Liver (tissue), 9 donors: Measurements from ENCODE around the gene AK3. TPM values are rescaled to one million over a fixed set of nuclear protein-coding genes. Genes with fewer than 3 reads are reported as not detected.

Experiments used
- DNase-seq: peaks from one replicate; pipeline ENCODE4 v3.0.0-alpha.2; 2017; ENCODE audit warnings: low spot score
- H3K27ac ChIP-seq, 2 donors: one replicate each; pipeline ENCODE4 v1.7.0; 2013; ENCODE audit warnings: inconsistent platforms in 2 of 2, low read length in 2 of 2, control low read depth in 1 of 2, low read depth in 1 of 2, mild to moderate bottlenecking in 1 of 2
- H3K27me3 ChIP-seq, 4 donors: one replicate each; pipeline versions ENCODE4 v1.6.1 to v1.7.0; 2013; ENCODE audit warnings: low read length in 3 of 4, inconsistent platforms in 1 of 4, mild to moderate bottlenecking in 1 of 4, moderate library complexity in 1 of 4; ENCODE audit not compliant: control insufficient read depth in 4 of 4, insufficient read depth in 4 of 4
- H3K36me3 ChIP-seq, 4 donors: one replicate each; pipeline versions ENCODE4 v1.6.1 to v1.7.0; 2013; ENCODE audit warnings: low read length in 3 of 4, mild to moderate bottlenecking in 3 of 4, low read depth in 1 of 4, moderate library complexity in 1 of 4; ENCODE audit not compliant: control insufficient read depth in 4 of 4, insufficient read depth in 3 of 4
- H3K4me1 ChIP-seq, 4 donors: one replicate each; pipeline versions ENCODE4 v1.6.1 to v1.7.0; 2013; ENCODE audit warnings: low read length in 3 of 4, mild to moderate bottlenecking in 3 of 4, moderate library complexity in 1 of 4; ENCODE audit not compliant: control insufficient read depth in 4 of 4, insufficient read depth in 4 of 4
- H3K4me3 ChIP-seq, 3 donors: one replicate each; pipeline versions ENCODE4 v1.6.1 to v1.7.0; 2013; ENCODE audit warnings: low read length in 3 of 3, control low read depth in 1 of 3, low read depth in 1 of 3, mild to moderate bottlenecking in 1 of 3
- H3K9ac ChIP-seq, 2 donors: one replicate each; pipeline ENCODE4 v1.7.0; 2013; ENCODE audit warnings: low read length in 2 of 2, mild to moderate bottlenecking in 2 of 2, moderate library complexity in 2 of 2, control low read depth in 1 of 2, low read depth in 1 of 2
- H3K9me3 ChIP-seq, 4 donors: one replicate each; pipeline versions ENCODE4 v1.6.1 to v1.7.0; 2013; ENCODE audit warnings: low read length in 3 of 4; ENCODE audit not compliant: control insufficient read depth in 4 of 4
- EGR1 ChIP-seq, 2 donors: IDR thresholded peaks; 2 replicates each; pipeline ENCODE4 v1.6.1; 2016 to 2018; ENCODE audit warnings: antibody characterized with exemption in 2 of 2, low read depth in 2 of 2
- FOXA1 ChIP-seq: IDR thresholded peaks from 2 replicates; pipeline ENCODE4 v1.6.1; 2016; ENCODE audit warnings: antibody characterized with exemption
- FOXA2 ChIP-seq: IDR thresholded peaks from 2 replicates; pipeline ENCODE4 v1.6.1; 2016; ENCODE audit warnings: antibody characterized with exemption
- GABPA ChIP-seq, 2 donors: IDR thresholded peaks in 1 of 2; conservative IDR thresholded peaks in 1 of 2; 2 replicates each; pipeline ENCODE4 v1.6.1; 2016; ENCODE audit warnings: antibody characterized with exemption in 2 of 2, mild to moderate bottlenecking in 1 of 2, moderate library complexity in 1 of 2
- HNF4A ChIP-seq, 2 donors: conservative IDR thresholded peaks; 2 replicates each; pipeline ENCODE4 v1.6.1; 2016; ENCODE audit warnings: antibody characterized with exemption in 2 of 2, mild to moderate bottlenecking in 2 of 2
- HNF4G ChIP-seq: IDR thresholded peaks from 2 replicates; pipeline ENCODE4 v1.6.1; 2016; ENCODE audit warnings: antibody characterized with exemption
- JUND ChIP-seq, 2 donors: IDR thresholded peaks; 2 replicates each; pipeline ENCODE4 v1.6.1; 2016; ENCODE audit warnings: antibody characterized with exemption in 2 of 2
- NR2F2 ChIP-seq: IDR thresholded peaks from 2 replicates; pipeline ENCODE4 v1.6.1; 2016; ENCODE audit warnings: antibody characterized with exemption
- RAD21 ChIP-seq, 2 donors: IDR thresholded peaks; 2 replicates each; pipeline ENCODE4 v1.6.1; 2016; ENCODE audit warnings: antibody characterized with exemption in 2 of 2, mild to moderate bottlenecking in 2 of 2
- RXRA ChIP-seq, 2 donors: IDR thresholded peaks; 2 replicates each; pipeline ENCODE4 v1.6.1; 2017 to 2018; ENCODE audit warnings: antibody characterized with exemption in 2 of 2, mild to moderate bottlenecking in 1 of 2
- SP1 ChIP-seq: IDR thresholded peaks from 2 replicates; pipeline ENCODE4 v1.6.1; 2018; ENCODE audit warnings: antibody characterized with exemption, mild to moderate bottlenecking
- TAF1 ChIP-seq: conservative IDR thresholded peaks from 2 replicates; pipeline ENCODE4 v1.6.1; 2016; ENCODE audit warnings: antibody characterized with exemption, mild to moderate bottlenecking
- YY1 ChIP-seq: IDR thresholded peaks from 2 replicates; pipeline ENCODE4 v1.6.1; 2016; ENCODE audit warnings: antibody characterized with exemption, mild to moderate bottlenecking
- WGBS: extraction: QIAGEN DNeasy Blood & Tissue Kit; methylation state at CpG from one replicate; pipeline ENCODE4 v1.1.7; 2013; 5-methylcytosine and 5-hydroxymethylcytosine counted together
- polyA plus RNA-seq, 2 donors: library from polyadenylated mRNA; stranded (reverse) in 1 of 2; unstranded in 1 of 2; fragments of 200-250 nt in 1 of 2; fragments of >200 nt in 1 of 2; fragmentation: Nextera tagmentation in 1 of 2; extraction: Ambion mirVana in 1 of 2; gene quantifications; one replicate each; pipeline versions ENCODE4 v1.2.1 to v1.2.3, GENCODE V29; 2013 to 2015
- total RNA-seq, 2 donors: library from RNA; depleted of rRNA; stranded (reverse); fragments of >200 nt; gene quantifications; one replicate each; pipeline ENCODE4 v1.2.3, GENCODE V29; 2014
- TF ChIP-seq, protein P1 (sequence below): IDR thresholded peaks from 2 replicates; pipeline ENCODE4 v1.6.1; 2016; ENCODE audit warnings: antibody characterized with exemption
- TF ChIP-seq, protein P2 (sequence below): IDR thresholded peaks from 2 replicates; pipeline ENCODE4 v1.6.1; 2016; ENCODE audit warnings: antibody characterized with exemption, mild to moderate bottlenecking
- TF ChIP-seq, protein P3 (sequence below): fragments of 150-350 bp; IDR thresholded peaks from 2 replicates; pipeline ENCODE4 v1.5.1; 2017; ENCODE audit warnings: improper control_type of control experiment, low read depth, low read length; ENCODE audit not compliant: missing input control
- TF ChIP-seq, protein P4 (sequence below): IDR thresholded peaks from 2 replicates; pipeline ENCODE4 v1.6.1; 2016; ENCODE audit warnings: antibody characterized with exemption
- TF ChIP-seq, protein P5 (sequence below): IDR thresholded peaks from 2 replicates; pipeline ENCODE4 v1.6.1; 2016; ENCODE audit warnings: antibody characterized with exemption
- donor health status: healthy.
- donor health status: healthy.
- donor health status: healthy.
- donor health status: healthy.
- donor health status: healthy.

AK3 gene
- total and polyA plus RNA-seq, 4 donors = 70.6 to 181 (median 101) TPM

DNA sequence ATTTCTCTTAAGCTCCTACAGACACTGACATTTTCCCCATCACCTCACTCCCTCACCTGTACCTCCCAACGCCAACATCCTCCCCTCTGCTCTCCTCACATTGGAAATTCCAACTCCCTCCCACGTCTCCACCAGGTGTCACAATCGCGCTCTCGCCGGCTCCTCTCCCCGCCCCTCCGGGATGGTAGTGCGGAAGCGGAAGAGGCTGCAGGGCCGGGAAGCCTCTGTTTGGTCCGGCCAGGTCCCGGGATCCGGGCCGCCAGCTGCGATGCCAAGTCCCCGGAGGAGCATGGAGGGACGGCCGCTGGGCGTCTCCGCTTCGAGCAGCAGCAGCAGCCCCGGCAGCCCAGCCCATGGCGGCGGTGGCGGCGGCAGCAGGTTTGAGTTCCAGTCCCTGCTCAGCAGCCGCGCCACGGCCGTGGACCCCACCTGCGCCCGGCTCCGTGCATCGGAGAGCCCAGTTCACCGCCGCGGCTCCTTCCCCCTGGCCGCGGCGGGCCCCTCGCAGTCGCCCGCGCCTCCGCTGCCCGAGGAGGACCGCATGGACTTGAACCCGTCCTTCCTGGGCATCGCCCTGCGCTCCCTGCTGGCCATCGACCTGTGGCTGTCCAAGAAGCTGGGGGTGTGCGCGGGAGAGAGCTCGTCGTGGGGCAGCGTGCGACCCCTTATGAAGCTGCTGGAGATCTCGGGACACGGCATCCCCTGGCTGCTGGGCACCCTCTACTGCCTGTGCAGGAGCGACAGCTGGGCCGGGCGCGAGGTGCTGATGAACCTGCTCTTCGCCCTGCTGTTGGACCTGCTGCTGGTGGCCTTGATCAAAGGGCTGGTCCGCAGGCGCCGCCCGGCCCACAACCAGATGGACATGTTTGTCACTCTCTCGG lies 78.7 kb downstream of the AK3 start, which contains the start of gene PLPP6:
PLPP6 (plus strand) TSS at position 187 of the 881 bp plus-strand sequence; CDS start at position 269, 82 bp downstream.
- Histone ChIP-seq H3K9ac (peak within 1 kb of the TSS; percentile 55 to 95), H3K27ac (peak within 1 kb of the TSS; percentile 94 to 97), H3K27me3 (no peaks in the 10 kb centered on the region), H3K9me3 (no peaks in the 10 kb centered on the region), H3K4me3 (peak within 1 kb of the TSS; percentile 73 to 95 (median 85)), H3K4me1 (peaks cover 8 to 41% (median 19%) of the 10 kb centered on the region in 4 donors), H3K36me3 (no peaks in the 10 kb centered on the region)
- 1% methylated on average over 70 of the region's 70 CpGs for WGBS
- TF ChIP-seq, protein P1, sequence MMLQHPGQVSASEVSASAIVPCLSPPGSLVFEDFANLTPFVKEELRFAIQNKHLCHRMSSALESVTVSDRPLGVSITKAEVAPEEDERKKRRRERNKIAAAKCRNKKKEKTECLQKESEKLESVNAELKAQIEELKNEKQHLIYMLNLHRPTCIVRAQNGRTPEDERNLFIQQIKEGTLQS = no peak
- TF ChIP-seq EGR1 (IDR thresholded peaks at IDR 0.05; ENCODE audit: low read depth in 2 of 2) (peak; percentile 91 to 94), JUND (IDR thresholded peaks at IDR 0.05) (no peak), HNF4A (conservative IDR thresholded peaks at IDR 0.05) (peak in 1 of 2 donors; percentile 59), FOXA1 (no peak), SP1 (peak; percentile 48), FOXA2 (no peak), RAD21 (IDR thresholded peaks at IDR 0.05) (peak; percentile 78 to 80), RXRA (IDR thresholded peaks at IDR 0.05) (peak; percentile 33 to 37), YY1 (peak; percentile 65), GABPA (IDR thresholded peaks at IDR 0.05 in 1 of 2, conservative IDR thresholded peaks at IDR 0.05 in 1 of 2) (peak; percentile 77 to 89)
- TF ChIP-seq, protein P2, sequence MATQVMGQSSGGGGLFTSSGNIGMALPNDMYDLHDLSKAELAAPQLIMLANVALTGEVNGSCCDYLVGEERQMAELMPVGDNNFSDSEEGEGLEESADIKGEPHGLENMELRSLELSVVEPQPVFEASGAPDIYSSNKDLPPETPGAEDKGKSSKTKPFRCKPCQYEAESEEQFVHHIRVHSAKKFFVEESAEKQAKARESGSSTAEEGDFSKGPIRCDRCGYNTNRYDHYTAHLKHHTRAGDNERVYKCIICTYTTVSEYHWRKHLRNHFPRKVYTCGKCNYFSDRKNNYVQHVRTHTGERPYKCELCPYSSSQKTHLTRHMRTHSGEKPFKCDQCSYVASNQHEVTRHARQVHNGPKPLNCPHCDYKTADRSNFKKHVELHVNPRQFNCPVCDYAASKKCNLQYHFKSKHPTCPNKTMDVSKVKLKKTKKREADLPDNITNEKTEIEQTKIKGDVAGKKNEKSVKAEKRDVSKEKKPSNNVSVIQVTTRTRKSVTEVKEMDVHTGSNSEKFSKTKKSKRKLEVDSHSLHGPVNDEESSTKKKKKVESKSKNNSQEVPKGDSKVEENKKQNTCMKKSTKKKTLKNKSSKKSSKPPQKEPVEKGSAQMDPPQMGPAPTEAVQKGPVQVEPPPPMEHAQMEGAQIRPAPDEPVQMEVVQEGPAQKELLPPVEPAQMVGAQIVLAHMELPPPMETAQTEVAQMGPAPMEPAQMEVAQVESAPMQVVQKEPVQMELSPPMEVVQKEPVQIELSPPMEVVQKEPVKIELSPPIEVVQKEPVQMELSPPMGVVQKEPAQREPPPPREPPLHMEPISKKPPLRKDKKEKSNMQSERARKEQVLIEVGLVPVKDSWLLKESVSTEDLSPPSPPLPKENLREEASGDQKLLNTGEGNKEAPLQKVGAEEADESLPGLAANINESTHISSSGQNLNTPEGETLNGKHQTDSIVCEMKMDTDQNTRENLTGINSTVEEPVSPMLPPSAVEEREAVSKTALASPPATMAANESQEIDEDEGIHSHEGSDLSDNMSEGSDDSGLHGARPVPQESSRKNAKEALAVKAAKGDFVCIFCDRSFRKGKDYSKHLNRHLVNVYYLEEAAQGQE = peak; percentile 39
- TF ChIP-seq, protein P3, sequence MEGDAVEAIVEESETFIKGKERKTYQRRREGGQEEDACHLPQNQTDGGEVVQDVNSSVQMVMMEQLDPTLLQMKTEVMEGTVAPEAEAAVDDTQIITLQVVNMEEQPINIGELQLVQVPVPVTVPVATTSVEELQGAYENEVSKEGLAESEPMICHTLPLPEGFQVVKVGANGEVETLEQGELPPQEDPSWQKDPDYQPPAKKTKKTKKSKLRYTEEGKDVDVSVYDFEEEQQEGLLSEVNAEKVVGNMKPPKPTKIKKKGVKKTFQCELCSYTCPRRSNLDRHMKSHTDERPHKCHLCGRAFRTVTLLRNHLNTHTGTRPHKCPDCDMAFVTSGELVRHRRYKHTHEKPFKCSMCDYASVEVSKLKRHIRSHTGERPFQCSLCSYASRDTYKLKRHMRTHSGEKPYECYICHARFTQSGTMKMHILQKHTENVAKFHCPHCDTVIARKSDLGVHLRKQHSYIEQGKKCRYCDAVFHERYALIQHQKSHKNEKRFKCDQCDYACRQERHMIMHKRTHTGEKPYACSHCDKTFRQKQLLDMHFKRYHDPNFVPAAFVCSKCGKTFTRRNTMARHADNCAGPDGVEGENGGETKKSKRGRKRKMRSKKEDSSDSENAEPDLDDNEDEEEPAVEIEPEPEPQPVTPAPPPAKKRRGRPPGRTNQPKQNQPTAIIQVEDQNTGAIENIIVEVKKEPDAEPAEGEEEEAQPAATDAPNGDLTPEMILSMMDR = peak; percentile 54
- TF ChIP-seq, protein P4, sequence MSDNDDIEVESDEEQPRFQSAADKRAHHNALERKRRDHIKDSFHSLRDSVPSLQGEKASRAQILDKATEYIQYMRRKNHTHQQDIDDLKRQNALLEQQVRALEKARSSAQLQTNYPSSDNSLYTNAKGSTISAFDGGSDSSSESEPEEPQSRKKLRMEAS = peak; percentile 64
- DNase-seq = peak; percentile 81

DNA sequence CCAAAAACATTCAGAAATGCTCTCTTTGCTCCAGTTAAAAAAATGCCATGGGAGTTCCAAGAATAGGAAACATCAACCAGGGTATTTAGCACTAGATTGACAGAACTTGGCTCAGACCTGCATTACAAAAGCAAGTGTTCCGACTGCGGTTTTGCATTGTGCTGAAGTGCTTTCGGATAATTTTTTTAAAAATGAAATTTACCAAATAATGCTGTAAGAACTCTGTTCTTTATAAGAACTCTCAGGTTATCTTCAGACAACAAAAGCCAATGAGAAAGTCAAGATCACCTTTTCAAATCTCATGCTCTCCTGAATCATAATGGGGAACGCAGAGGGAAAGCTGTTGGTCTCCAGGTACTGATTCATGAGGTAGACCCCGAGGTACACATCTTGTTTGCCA lies 79.4 kb downstream of the AK3 start:
- Histone ChIP-seq H3K27me3 (no peaks in the 10 kb centered on the region), H3K4me3 (peak overlapping the region; percentile 73 to 95 (median 85)), H3K36me3 (no peaks in the 10 kb centered on the region), H3K9me3 (no peaks in the 10 kb centered on the region), H3K4me1 (peaks cover 8 to 41% (median 19%) of the 10 kb centered on the region in 4 donors), H3K9ac (peak overlapping the region in 1 of 2 donors; percentile 33), H3K27ac (peak overlapping the region in 1 of 2 donors; percentile 97)
- DNase-seq = no peak
- TF ChIP-seq, protein P5, sequence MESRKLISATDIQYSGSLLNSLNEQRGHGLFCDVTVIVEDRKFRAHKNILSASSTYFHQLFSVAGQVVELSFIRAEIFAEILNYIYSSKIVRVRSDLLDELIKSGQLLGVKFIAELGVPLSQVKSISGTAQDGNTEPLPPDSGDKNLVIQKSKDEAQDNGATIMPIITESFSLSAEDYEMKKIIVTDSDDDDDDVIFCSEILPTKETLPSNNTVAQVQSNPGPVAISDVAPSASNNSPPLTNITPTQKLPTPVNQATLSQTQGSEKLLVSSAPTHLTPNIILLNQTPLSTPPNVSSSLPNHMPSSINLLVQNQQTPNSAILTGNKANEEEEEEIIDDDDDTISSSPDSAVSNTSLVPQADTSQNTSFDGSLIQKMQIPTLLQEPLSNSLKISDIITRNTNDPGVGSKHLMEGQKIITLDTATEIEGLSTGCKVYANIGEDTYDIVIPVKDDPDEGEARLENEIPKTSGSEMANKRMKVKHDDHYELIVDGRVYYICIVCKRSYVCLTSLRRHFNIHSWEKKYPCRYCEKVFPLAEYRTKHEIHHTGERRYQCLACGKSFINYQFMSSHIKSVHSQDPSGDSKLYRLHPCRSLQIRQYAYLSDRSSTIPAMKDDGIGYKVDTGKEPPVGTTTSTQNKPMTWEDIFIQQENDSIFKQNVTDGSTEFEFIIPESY = no peak
- TF ChIP-seq SP1 = no peak
- TF ChIP-seq YY1 = no peak
- TF ChIP-seq JUND (IDR thresholded peaks at IDR 0.05) = no peak
- TF ChIP-seq HNF4A (conservative IDR thresholded peaks at IDR 0.05) = no peak
- no peak for TF ChIP-seq TAF1
- no peak for TF ChIP-seq NR2F2
- TF ChIP-seq, protein P4 = no peak
- no peak for TF ChIP-seq RXRA (IDR thresholded peaks at IDR 0.05)
- TF ChIP-seq, protein P3 = no peak
- no peak for TF ChIP-seq HNF4G
- no peak for TF ChIP-seq GABPA (IDR thresholded peaks at IDR 0.05 in 1 of 2, conservative IDR thresholded peaks at IDR 0.05 in 1 of 2)
- WGBS = 29% methylated on average over 5 of the region's 5 CpGs
